Panc1 (cell line): Measurements from ENCODE around the gene NTM. TPM values are rescaled to one million over a fixed set of nuclear protein-coding genes. Genes with fewer than 3 reads are reported as not detected.

ENCODE experiments used
- ATAC-seq: fragments of 200-7000 bp; cut with Tn5 transposase; 2 replicates; pipeline ENCODE4 v1.9.1; 2020; ENCODE audit warnings: mild to moderate bottlenecking, moderate library complexity
- BruUV-seq: library from RNA; stranded (reverse); fragments of 400-500 nt; replicated peaks from 2 replicates; lab custom pipeline; 2021; lab: Mats Ljungman, UMichigan
- CTCF ChIA-PET: fragments of 300-600 bp; sonication (Branson Sonifier 250); formaldehyde crosslinking; loops from one replicate; lab custom pipeline; 2022; ENCODE audit warnings: antibody characterized with exemption; lab: Charles Lee
- POLR2A ChIA-PET: fragments of 300-600 bp; sonication (Branson Sonifier 250); formaldehyde crosslinking; loops from one replicate; lab custom pipeline; 2022; ENCODE audit warnings: antibody characterized with exemption; lab: Charles Lee
- DNase-seq: peaks from one replicate; pipeline ENCODE4 v3.0.0-alpha.2; 2010; ENCODE audit warnings: low read depth, low spot score
- H3K27ac ChIP-seq: 2 replicates; pipeline ENCODE4 v1.5.1; 2011; ENCODE audit warnings: mild to moderate bottlenecking, low read length, inconsistent platforms
- H3K27me3 ChIP-seq: fragments of 200-500 bp; sonication (Bioruptor generic); 2 replicates; pipeline ENCODE4 v1.6.0; 2014; ENCODE audit warnings: low read length, inconsistent platforms; ENCODE audit not compliant: control insufficient read depth, insufficient read depth
- H3K36me3 ChIP-seq: fragments of 200-500 bp; sonication (Bioruptor generic); 2 replicates; pipeline ENCODE4 v1.5.1; 2014; ENCODE audit warnings: inconsistent platforms, mild to moderate bottlenecking, low read length, moderate library complexity; ENCODE audit not compliant: control insufficient read depth, insufficient read depth
- H3K4me1 ChIP-seq: 2 replicates; pipeline ENCODE4 v1.5.1; 2011; ENCODE audit warnings: inconsistent platforms, mild to moderate bottlenecking, low read length, moderate library complexity; ENCODE audit not compliant: control insufficient read depth, insufficient read depth
- H3K4me3 ChIP-seq, 2 experiments: 2 replicates each; pipeline ENCODE4 v1.5.1; 2011 to 2012; ENCODE audit warnings: low read depth in 2 of 2, low read length in 2 of 2, mild to moderate bottlenecking in 2 of 2, inconsistent platforms in 1 of 2, moderate library complexity in 1 of 2
- H3K9me3 ChIP-seq: fragments of 200-500 bp; sonication (Bioruptor generic); 2 replicates; pipeline ENCODE4 v1.5.1; 2014; ENCODE audit warnings: low read depth, mild to moderate bottlenecking, inconsistent platforms, low read length, moderate library complexity; ENCODE audit not compliant: control insufficient read depth, insufficient read depth
- CTCF ChIP-seq: fragments of 450-650 bp; IDR thresholded peaks from 2 replicates; pipeline ENCODE4 v1.5.1; 2017; ENCODE audit warnings: mild to moderate bottlenecking
- POLR2AphosphoS5 ChIP-seq: IDR thresholded peaks from 2 replicates; pipeline ENCODE4 v1.6.1; 2012; ENCODE audit warnings: mild to moderate bottlenecking, low read depth, low read length, moderate library complexity
- REST ChIP-seq, 2 experiments: IDR thresholded peaks; 2 replicates each; pipeline ENCODE4 v1.6.1; 2011 to 2012; ENCODE audit warnings: low read depth in 2 of 2, control low read depth in 1 of 2, low read length in 1 of 2, mild to moderate bottlenecking in 1 of 2, moderate library complexity in 1 of 2; ENCODE audit not compliant: insufficient read depth in 1 of 2
- SIN3A ChIP-seq: IDR thresholded peaks from 2 replicates; pipeline ENCODE4 v1.6.1; 2012; ENCODE audit warnings: low read depth, mild to moderate bottlenecking, low read length, moderate library complexity, borderline replicate concordance; ENCODE audit not compliant: insufficient read depth
- TCF7L2 ChIP-seq: IDR thresholded peaks from 2 replicates; pipeline ENCODE4 v1.6.1; 2011; ENCODE audit warnings: mild to moderate bottlenecking, low read depth, low read length, inconsistent platforms
- in situ Hi-C: cut with HindIII; loops from 2 replicates; pipeline ENCODE4 v1.10.0; 2016; ENCODE audit warnings: low sequenced_read_pairs, low pct_unique_long_range_greater_than_20kb
- intact Hi-C: fragments of 100-400 bp; cut with micrococcal nuclease; formaldehyde crosslinking; loops from one replicate; pipeline ENCODE4 v1.10.0; 2022; ENCODE audit not compliant: unreplicated experiment
- total RNA-seq: library from RNA; stranded (reverse); gene quantifications from one replicate; pipeline ENCODE4 v1.2.1, GENCODE V29; 2021; ENCODE audit not compliant: unreplicated experiment

The NTM gene
- total RNA-seq, 1 experiment from 2014 or later, result 0.10 TPM

GRCh38 chr11:131859538-131860210, 489.3 kb downstream of the NTM start:
- H3K4me1 ChIP-seq, result no peaks in the 10 kb centered on the region
- ChIA-PET POLR2A (no interaction called here), CTCF (no interaction called here)
- no peak for DNase-seq
- H3K27ac ChIP-seq, result no peak overlapping the region
- ATAC-seq, result no peak
- H3K36me3 ChIP-seq, result no peaks in the 10 kb centered on the region
- no peaks in the 10 kb centered on the region for H3K9me3 ChIP-seq
- no TSS peak for BruUV-seq
- intact Hi-C loops, result loop anchor here (10.0 kb wide), 1 partner anchor 265 kb away; no protein-coding TSS in a partner anchor
- TF ChIP-seq REST (IDR thresholded peaks at IDR 0.05; ENCODE audit: insufficient read depth in 1 of 2, low read depth in 2 of 2, low read length in 1 of 2) (no peak), SIN3A (no peak), CTCF (no peak), TCF7L2 (no peak), POLR2AphosphoS5 (no peak)
- H3K27me3 ChIP-seq, result no peaks in the 10 kb centered on the region; the same call in none of the 2 replicates
- in situ Hi-C loops, result no loop called here
- no peak overlapping the region for H3K4me3 ChIP-seq

- ChIA-PET POLR2A (no interaction called here), CTCF (no interaction called here)
- in situ Hi-C loops, result no loop called here
These were observed 493.8 kb downstream of the NTM start for GRCh38 chr11:131864228-131864627.

More at GRCh38 chr11:131864228-131864627, 493.8 kb downstream of the NTM start:
- H3K27ac ChIP-seq, result no peak overlapping the region
- BruUV-seq, result no TSS peak
- intact Hi-C loops, result loop anchor here (10.0 kb wide), 1 partner anchor 261 kb away; no protein-coding TSS in a partner anchor
- H3K9me3 ChIP-seq, result no peaks in the 10 kb centered on the region
- no peaks in the 10 kb centered on the region for H3K4me1 ChIP-seq
- DNase-seq (no peak), ATAC-seq (no peak)
- no peaks in the 10 kb centered on the region for H3K36me3 ChIP-seq
- H3K4me3 ChIP-seq, result no peak overlapping the region
- TF ChIP-seq TCF7L2 (no peak), CTCF (no peak), REST (IDR thresholded peaks at IDR 0.05; ENCODE audit: insufficient read depth in 1 of 2, low read depth in 2 of 2, low read length in 1 of 2) (no peak), SIN3A (no peak), POLR2AphosphoS5 (no peak)
- H3K27me3 ChIP-seq, result no peaks in the 10 kb centered on the region
